ENCODE measurements around the gene OTOR.

- TF ChIP-seq POLR2A (IDR thresholded peaks at IDR 0.05) (no peak), CTCF (IDR thresholded peaks at IDR 0.05) (no peak)
These were observed 3.0 kb upstream of the OTOR start for GRCh38 chr20:16745204-16745603.

All from adrenal gland (tissue), 5 donors.